WTC11 (cell line): ENCODE results near the gene SLC12A6. TPM values are rescaled to one million over a fixed set of nuclear protein-coding genes. Genes with fewer than 3 reads are reported as not detected.
A peak's percentile ranks its signal among the peaks of the same experiment; 100 is the strongest.

Experiments
- ATAC-seq: fragments of 200-7000 bp; cut with Tn5 transposase; 2 replicates; pipeline ENCODE4 v1.10.0; 2021; ENCODE audit warnings: mild to moderate bottlenecking, moderate library complexity
- CTCF ChIA-PET: fragments of 300-600 bp; sonication (Branson Sonifier 250); formaldehyde crosslinking; loops from one replicate; lab custom pipeline; 2021; ENCODE audit warnings: antibody characterized with exemption; lab: Charles Lee
- POLR2A ChIA-PET: fragments of 350-600 bp; sonication (Branson Sonifier 250); formaldehyde crosslinking; loops from one replicate; lab custom pipeline; 2021; ENCODE audit warnings: antibody characterized with exemption; lab: Charles Lee
- DNase-seq: peaks from one replicate; pipeline ENCODE4 v3.0.0; 2021; ENCODE audit warnings: low spot score
- H3K27ac Mint-ChIP-seq: 2 replicates; pipeline ENCODE4 v1.8.0; 2021; ENCODE audit warnings: mixed read lengths
- H3K27me3 Mint-ChIP-seq: 2 replicates; pipeline ENCODE4 v1.8.0; 2021; ENCODE audit warnings: low read depth, mild to moderate bottlenecking, moderate library complexity, mixed read lengths
- H3K36me3 Mint-ChIP-seq: 2 replicates; pipeline ENCODE4 v1.8.0; 2021; ENCODE audit warnings: mixed read lengths
- H3K4me1 Mint-ChIP-seq: 2 replicates; pipeline ENCODE4 v1.8.0; 2022; ENCODE audit warnings: mixed read lengths
- H3K4me3 Mint-ChIP-seq: 2 replicates; pipeline ENCODE4 v1.8.0; 2021; ENCODE audit warnings: mild to moderate bottlenecking, moderate library complexity, mixed read lengths
- H3K9me3 Mint-ChIP-seq: 2 replicates; pipeline ENCODE4 v1.8.0; 2021; ENCODE audit warnings: mixed read lengths
- ATF2 ChIP-seq: sonication (generic); formaldehyde crosslinking; IDR thresholded peaks from 2 replicates; pipeline ENCODE4 v1.8.1; 2022; ENCODE audit warnings: low read depth, missing genetic modification reagents, borderline replicate concordance
- CREB1 ChIP-seq: sonication (generic); formaldehyde crosslinking; IDR thresholded peaks from 2 replicates; pipeline ENCODE4 v1.8.0; 2023; ENCODE audit warnings: mild to moderate bottlenecking, missing genetic modification reagents
- CREM ChIP-seq: sonication (generic); formaldehyde crosslinking; IDR thresholded peaks from 2 replicates; pipeline ENCODE4 v1.8.1; 2022; ENCODE audit warnings: mild to moderate bottlenecking, missing genetic modification reagents, moderate library complexity
- ETV6 ChIP-seq: sonication (generic); formaldehyde crosslinking; IDR thresholded peaks from 2 replicates; pipeline ENCODE4 v1.8.1; 2022; ENCODE audit warnings: mild to moderate bottlenecking, missing genetic modification reagents
- GTF2I ChIP-seq: fragments of 250-450 bp; sonication (Bioruptor Pico); conservative IDR thresholded peaks from 2 replicates; pipeline ENCODE4 v1.4.0; 2021; ENCODE audit warnings: mild to moderate bottlenecking
- JAZF1 ChIP-seq: fragments of 250-450 bp; sonication (Bioruptor Pico); IDR thresholded peaks from 2 replicates; pipeline ENCODE4 v1.9.0; 2021; ENCODE audit warnings: moderate library complexity, mild to moderate bottlenecking, inconsistent platforms
- JUN ChIP-seq: sonication (generic); formaldehyde crosslinking; IDR thresholded peaks from 2 replicates; pipeline ENCODE4 v1.8.0; 2023; ENCODE audit warnings: mild to moderate bottlenecking, missing genetic modification reagents
- KAT7 ChIP-seq: sonication (generic); formaldehyde crosslinking; IDR thresholded peaks from 2 replicates; pipeline ENCODE4 v1.8.1; 2023; ENCODE audit warnings: missing genetic modification reagents, mild to moderate bottlenecking, borderline replicate concordance
- NFYB ChIP-seq: sonication (generic); formaldehyde crosslinking; conservative IDR thresholded peaks from 2 replicates; pipeline ENCODE4 v1.8.0; 2022; ENCODE audit warnings: low read depth, missing genetic modification reagents
- NR1H2 ChIP-seq: sonication (generic); formaldehyde crosslinking; IDR thresholded peaks from 2 replicates; pipeline ENCODE4 v1.9.0; 2021; ENCODE audit warnings: mild to moderate bottlenecking, moderate library complexity, missing genetic modification reagents
- NR3C1 ChIP-seq: sonication (generic); formaldehyde crosslinking; conservative IDR thresholded peaks from 2 replicates; pipeline ENCODE4 v1.8.1; 2023; ENCODE audit warnings: low read depth, mild to moderate bottlenecking, missing genetic modification reagents
- SOX15 ChIP-seq: fragments of 250-450 bp; sonication (Bioruptor Pico); IDR thresholded peaks from 2 replicates; pipeline ENCODE4 v1.9.0; 2021; ENCODE audit warnings: mild to moderate bottlenecking
- STAT6 ChIP-seq: sonication (generic); formaldehyde crosslinking; conservative IDR thresholded peaks from 2 replicates; pipeline ENCODE4 v1.8.1; 2023; ENCODE audit warnings: mild to moderate bottlenecking, low read depth, missing genetic modification reagents, moderate library complexity
- ZNF121 ChIP-seq: sonication (generic); formaldehyde crosslinking; IDR thresholded peaks from 2 replicates; pipeline ENCODE4 v1.8.0; 2023; ENCODE audit warnings: missing genetic modification reagents
- ZNF263 ChIP-seq: sonication (generic); formaldehyde crosslinking; IDR thresholded peaks from 2 replicates; pipeline ENCODE4 v1.8.1; 2022; ENCODE audit warnings: low read depth, mild to moderate bottlenecking, moderate library complexity, missing genetic modification reagents
- ZNF396 ChIP-seq: fragments of 250-450 bp; sonication (Bioruptor Pico); IDR thresholded peaks from 2 replicates; pipeline ENCODE4 v1.8.0; 2021; ENCODE audit warnings: mild to moderate bottlenecking, moderate library complexity, borderline replicate concordance
- total RNA-seq: library from RNA; stranded (reverse); gene quantifications from 3 replicates; pipeline ENCODE4 v1.2.3, GENCODE V29; 2021
- TF ChIP-seq, protein P1 (sequence below): sonication (generic); formaldehyde crosslinking; IDR thresholded peaks from 2 replicates; pipeline ENCODE4 v1.8.1; 2023; ENCODE audit warnings: mild to moderate bottlenecking, moderate library complexity, missing genetic modification reagents
- TF ChIP-seq, protein P2 (sequence below): sonication (generic); formaldehyde crosslinking; IDR thresholded peaks from 2 replicates; pipeline ENCODE4 v1.8.1; 2023; ENCODE audit warnings: mild to moderate bottlenecking, missing genetic modification reagents

Gene SLC12A6
- total RNA-seq, 1 experiment from 2014 or later, result 16.2 TPM

- Mint-ChIP-seq H3K27me3 (no peaks in the 10 kb centered on the region; the same call in 1 of the 2 replicates), H3K4me1 (peaks cover 10% of the 10 kb centered on the region), H3K9me3 (no peaks in the 10 kb centered on the region), H3K36me3 (peaks cover 55% of the 10 kb centered on the region), H3K27ac (0 out of 2 replicates have a peak overlapping the region, but pooled peaks have one; percentile 22), H3K4me3 (no peak overlapping the region)
- TF ChIP-seq KAT7 (no peak), SOX15 (CRISPR knock-in tag) (no peak), NFYB (CRISPR knock-in tag) (no peak)
- DNase-seq, result no peak
- CTCF ChIA-PET, result interaction anchor here (1.0 to 1.9 kb wide), 3 partner anchors 18 to 227 kb away, joined by 3 to 6 read pairs (median 5); partner anchors contain the start of genes KATNBL1, NOP10 and NUTM1
- POLR2A ChIA-PET, result no interaction called here
- no peak for ATAC-seq
Measured at GRCh38 chr15:34361278-34361677, 23.7 kb upstream of the SLC12A6 start.

DNA sequence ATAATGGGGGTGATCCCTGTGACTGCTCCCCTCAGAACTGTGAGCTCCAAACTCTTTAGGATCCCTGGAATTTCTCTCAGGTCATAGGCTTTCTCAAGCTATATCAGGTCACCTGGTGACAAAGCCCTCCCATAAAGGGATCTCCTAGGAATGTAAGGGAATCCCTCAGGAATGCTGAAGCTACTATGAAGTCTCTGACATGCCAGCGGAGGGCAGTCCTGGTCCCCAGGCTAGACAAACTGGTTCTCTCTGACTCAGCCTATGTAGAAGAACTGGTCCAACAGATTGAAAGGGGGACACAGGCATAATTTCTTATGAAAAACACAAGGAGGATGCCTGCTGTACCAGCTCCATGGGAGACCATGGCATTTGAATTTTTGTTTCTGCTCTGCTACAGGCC is 22.7 kb upstream of the SLC12A6 start:
- peaks cover 59% of the 10 kb centered on the region for H3K36me3 Mint-ChIP-seq
- H3K4me3 Mint-ChIP-seq, result no peak overlapping the region
- H3K4me1 Mint-ChIP-seq, result peaks cover under 1% of the 10 kb centered on the region
- DNase-seq (peak; percentile 36), ATAC-seq (peak; percentile 88)
- no peaks in the 10 kb centered on the region; the same call in 1 of the 2 replicates for H3K27me3 Mint-ChIP-seq
- H3K9me3 Mint-ChIP-seq, result no peaks in the 10 kb centered on the region
- ChIA-PET POLR2A (no interaction called here), CTCF (interaction anchor here (0.7 to 1.9 kb wide), 6 partner anchors 17 to 250 kb away, joined by 3 to 6 read pairs (median 4); partner anchors contain the start of genes GOLGA8B, NOP10, NUTM1 and SLC12A6)
- TF ChIP-seq ZNF396 (CRISPR knock-in tag) (no peak), ZNF263 (CRISPR knock-in tag) (no peak), ZNF121 (no peak), JAZF1 (CRISPR knock-in tag) (no peak), STAT6 (CRISPR knock-in tag) (no peak), CREB1 (CRISPR knock-in tag) (no peak), KAT7 (no peak), NR3C1 (CRISPR knock-in tag) (no peak), ETV6 (CRISPR knock-in tag) (no peak), GTF2I (CRISPR knock-in tag) (no peak), JUN (CRISPR knock-in tag) (no peak), ATF2 (CRISPR knock-in tag) (no peak), NR1H2 (no peak), CREM (CRISPR knock-in tag) (no peak)
- TF ChIP-seq, protein P1, sequence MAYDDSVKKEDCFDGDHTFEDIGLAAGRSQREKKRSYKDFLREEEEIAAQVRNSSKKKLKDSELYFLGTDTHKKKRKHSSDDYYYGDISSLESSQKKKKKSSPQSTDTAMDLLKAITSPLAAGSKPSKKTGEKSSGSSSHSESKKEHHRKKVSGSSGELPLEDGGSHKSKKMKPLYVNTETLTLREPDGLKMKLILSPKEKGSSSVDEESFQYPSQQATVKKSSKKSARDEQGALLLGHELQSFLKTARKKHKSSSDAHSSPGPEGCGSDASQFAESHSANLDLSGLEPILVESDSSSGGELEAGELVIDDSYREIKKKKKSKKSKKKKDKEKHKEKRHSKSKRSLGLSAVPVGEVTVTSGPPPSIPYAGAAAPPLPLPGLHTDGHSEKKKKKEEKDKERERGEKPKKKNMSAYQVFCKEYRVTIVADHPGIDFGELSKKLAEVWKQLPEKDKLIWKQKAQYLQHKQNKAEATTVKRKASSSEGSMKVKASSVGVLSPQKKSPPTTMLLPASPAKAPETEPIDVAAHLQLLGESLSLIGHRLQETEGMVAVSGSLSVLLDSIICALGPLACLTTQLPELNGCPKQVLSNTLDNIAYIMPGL, result no peak
- TF ChIP-seq, protein P2, sequence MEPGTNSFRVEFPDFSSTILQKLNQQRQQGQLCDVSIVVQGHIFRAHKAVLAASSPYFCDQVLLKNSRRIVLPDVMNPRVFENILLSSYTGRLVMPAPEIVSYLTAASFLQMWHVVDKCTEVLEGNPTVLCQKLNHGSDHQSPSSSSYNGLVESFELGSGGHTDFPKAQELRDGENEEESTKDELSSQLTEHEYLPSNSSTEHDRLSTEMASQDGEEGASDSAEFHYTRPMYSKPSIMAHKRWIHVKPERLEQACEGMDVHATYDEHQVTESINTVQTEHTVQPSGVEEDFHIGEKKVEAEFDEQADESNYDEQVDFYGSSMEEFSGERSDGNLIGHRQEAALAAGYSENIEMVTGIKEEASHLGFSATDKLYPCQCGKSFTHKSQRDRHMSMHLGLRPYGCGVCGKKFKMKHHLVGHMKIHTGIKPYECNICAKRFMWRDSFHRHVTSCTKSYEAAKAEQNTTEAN (CRISPR knock-in tag), result no peak
- peak overlapping the region; percentile 72; the same call in 1 of the 2 replicates for H3K27ac Mint-ChIP-seq
